Muscle of arm (tissue), 12 donors: ENCODE results near the gene TUBGCP5. TPM values are rescaled to one million over a fixed set of nuclear protein-coding genes. Genes with fewer than 3 reads are reported as not detected.
"Not testable (repeated sequence)": the region's sequence is repeated elsewhere in the genome, so short reads cannot be mapped to it uniquely, and the experiment has no call there.

Experiments used
- DNase-seq: peaks from one replicate; pipeline ENCODE4 v3.0.0-alpha.2; 2013
- polyA plus RNA-seq, 12 donors: library from polyadenylated mRNA; unstranded; fragments of 120-200 nt; gene quantifications; one replicate each; pipeline ENCODE4 v1.2.1, GENCODE V29; 2013; ENCODE audit not compliant: insufficient read length in 12 of 12

TUBGCP5 gene
- polyA plus RNA-seq, 12 donors, result 9.7 to 31.5 (median 16.2) TPM; not detected in 1

DNA sequence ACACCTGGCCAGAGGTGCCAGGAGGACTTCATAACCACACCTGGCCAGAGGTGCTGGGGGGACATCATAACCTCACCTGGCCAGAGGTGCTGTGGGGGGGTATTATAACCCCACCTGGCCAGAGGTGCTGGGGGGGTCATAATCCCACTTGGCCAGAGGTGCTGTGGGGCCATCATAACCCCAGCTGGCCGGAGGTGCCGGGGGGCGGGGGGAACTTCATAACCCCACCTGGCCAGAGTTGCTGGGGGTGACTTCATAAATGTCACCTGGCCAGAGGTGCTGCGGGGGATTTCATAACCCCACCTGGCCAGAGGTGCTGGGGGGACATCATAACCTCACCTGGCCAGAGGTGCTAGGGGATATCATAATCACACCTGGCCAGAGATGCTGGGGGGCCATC lies 4.2 kb upstream of the TUBGCP5 start:
- DNase-seq, result not testable (repeated sequence)

- DNase-seq, result not testable (repeated sequence)
Measured at GRCh38 chr15:23041736-23042135, 2.4 kb upstream of the TUBGCP5 start.

GRCh38 chr15:23039917-23040281 lies 530 bp upstream of the TUBGCP5 start:
- DNase-seq, result no peak

DNA sequence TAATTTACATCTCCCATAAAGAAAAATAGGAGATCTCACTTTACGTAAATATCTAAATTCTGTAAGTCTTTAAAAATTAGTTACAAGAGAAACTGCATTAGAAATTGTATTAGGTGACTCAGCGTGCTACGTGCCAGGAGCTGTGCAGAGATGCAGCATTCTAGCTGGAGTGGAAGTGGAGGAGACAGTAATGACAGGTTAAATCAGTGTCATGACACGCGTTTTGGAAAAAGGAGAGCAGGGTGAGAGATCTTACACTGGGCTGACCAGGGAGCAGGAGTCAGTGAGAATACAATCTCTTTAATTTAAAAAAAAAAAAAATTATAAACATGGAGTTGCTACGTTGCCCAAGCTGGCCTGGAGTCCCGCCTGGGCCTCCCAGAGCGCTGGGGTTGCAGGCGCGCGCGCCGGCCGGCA lies 635 bp downstream of the TUBGCP5 start:
- DNase-seq, result peak; percentile 30

DNA sequence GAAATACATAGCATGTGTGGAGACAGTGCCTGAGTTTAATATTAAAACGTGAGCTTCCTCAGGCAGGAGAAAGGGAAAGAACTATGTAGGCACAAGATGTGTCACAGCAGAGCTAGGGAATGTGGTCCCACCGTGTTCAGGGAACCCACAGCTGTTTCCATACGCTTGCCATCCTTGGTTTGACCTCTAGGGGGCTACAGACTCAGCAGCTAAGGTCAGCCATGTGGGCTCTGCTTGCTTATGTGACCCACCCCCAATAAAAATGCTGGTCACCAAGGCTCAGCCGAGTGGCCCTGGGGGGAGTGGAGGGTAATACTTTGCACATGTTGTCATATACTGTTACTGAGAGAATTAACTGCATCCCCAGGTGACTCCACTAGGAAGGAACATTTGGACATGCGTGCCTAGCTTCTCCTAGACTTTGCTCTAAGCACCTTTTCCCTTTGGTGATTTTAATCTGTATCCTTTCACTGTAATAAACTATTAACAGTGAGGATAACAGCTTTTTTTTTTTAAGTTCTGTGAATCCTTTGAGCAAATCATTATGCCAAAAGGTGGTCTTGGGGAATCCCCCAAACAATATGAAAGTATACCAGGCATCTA lies 3.3 kb downstream of the TUBGCP5 start:
- DNase-seq, result peak; percentile 12

DNA sequence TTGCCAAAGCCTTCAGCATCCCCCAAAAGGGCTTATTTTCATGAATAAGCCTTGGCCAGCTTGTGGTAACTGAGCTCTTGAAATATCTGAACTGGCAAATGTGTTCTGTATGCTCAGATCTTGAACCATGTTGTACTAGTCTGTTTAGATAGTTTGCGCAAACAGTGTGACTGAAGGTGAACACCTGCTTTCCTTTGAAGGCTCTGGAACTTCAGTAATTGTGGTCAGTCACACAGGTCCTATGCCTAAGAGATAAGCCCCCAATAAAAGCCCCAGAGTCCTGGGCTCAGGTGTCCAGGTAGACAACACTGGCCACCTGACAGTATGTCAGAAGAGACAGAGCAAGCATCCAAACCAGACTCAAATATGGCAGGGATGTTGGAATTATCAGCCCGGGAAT lies 5.4 kb downstream of the TUBGCP5 start:
- no peak for DNase-seq

GRCh38 chr15:23026218-23026617 lies 13.2 kb downstream of the TUBGCP5 start:
- DNase-seq, result no peak

DNA sequence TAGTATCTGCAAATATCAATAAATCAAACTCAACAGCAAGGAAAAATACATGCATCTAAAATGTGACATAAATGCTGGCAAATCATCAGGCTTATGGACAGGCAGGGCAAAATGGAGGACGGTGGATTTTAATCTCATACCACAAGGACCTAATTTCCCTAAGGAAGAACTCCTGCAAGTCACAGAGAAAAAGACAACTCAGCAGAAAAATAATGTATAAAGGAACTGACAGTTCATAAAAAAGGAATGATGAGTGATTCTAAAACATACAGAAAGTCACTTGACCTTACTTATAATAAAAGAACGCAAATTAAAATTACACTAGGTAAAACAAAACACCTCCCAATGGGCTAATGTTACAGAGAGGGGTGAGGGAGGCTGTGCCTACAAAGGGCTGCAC lies 17.2 kb downstream of the TUBGCP5 start:
- DNase-seq, result no peak

DNA sequence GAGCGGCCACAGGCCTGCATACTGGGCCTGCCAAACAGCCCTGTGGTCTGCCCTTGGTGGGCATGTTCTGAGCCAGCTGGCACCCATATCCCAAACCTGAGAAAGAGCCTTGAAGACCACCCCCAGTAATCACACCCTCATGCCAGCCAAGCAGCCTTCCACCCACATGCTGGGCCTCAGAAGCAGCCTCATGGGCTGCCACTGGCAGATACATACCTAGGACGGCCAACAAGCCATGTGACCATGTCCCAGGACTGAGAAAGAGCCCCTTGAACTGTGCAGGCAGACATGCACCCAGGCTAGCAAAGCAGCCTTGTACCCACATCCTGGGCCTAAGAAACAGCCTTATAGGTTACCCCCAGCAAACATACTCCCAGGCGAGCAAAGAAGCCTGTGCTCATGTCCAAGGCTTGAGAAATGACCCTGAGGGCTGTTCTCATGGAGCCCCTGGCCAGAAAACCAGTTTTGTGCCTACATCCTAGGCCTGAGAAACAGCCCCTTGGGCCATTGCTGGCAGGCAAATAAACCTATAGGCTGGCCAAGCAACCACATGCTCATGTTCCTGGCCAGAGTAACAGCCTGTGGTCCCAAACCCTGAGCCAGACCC lies 24.9 kb downstream of the TUBGCP5 start:
- no peak for DNase-seq

DNA sequence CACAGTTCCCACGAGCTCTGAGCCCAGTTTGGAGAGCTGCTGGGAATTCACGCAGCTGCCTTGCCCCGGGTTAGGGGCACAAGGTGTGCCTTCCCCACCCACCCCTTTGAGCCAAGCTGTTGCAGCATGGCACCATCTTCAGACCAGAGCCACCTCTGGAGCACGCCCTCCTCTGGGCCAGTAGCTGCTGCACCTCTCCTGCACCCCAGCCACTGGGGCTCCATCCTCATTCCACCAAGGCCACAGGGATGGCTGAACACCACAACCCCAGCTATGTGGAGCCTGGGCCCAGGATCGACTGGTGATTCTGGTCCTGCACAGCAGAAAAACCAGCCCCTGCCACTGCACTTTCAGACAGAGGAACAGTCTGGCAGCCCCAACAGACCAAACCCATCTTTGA lies 25.7 kb downstream of the TUBGCP5 start:
- no peak for DNase-seq

GRCh38 chr15:23012616-23013015 lies 26.8 kb downstream of the TUBGCP5 start:
- DNase-seq, result not testable (repeated sequence)

DNA sequence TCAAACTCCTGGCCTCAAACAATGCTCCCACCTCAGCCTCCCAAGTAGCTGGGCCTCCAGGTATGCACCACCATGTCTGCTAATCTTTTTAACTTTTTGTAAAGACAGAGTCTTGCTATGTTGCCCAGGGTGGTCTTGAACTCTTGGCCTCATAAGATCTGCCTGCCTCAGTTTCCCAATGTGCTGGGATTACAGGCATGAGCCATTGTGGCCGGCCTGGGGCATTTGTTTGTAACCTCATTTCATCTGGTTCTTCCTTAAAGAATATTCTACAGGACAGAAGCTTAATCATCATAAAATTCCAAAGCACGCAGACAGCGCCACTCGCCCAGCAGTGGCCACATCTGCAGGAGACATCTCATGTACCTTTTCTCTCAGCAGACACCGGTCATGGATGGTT lies 35.6 kb downstream of the TUBGCP5 start:
- no peak for DNase-seq

GRCh38 chr15:23002920-23003319 lies 36.4 kb downstream of the TUBGCP5 start:
- no peak for DNase-seq

DNA sequence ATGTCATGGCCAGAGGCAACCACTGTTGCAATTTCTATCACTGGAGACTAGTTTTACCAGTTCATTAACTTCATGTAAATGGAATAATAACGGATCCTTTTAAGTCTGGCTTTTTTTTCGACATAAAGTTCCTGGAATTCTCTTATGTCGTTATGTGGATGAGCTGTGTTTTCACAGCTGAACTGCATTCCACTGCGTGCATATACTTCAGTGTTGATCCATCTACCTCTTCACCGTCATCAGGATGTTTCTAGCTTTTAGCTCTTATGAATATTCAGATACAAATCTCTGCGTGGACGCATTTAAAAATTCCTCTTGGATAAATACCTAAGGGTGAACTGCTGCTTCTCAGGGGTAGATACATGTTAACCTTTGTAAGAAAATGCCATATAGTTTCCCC lies 43.6 kb downstream of the TUBGCP5 start:
- no peak for DNase-seq

- DNase-seq, result no peak
Measured at GRCh38 chr15:22992024-22992326, 47.4 kb downstream of the TUBGCP5 start.

- DNase-seq, result no peak
Measured at GRCh38 chr15:22989576-22990477, 49.5 kb downstream of the TUBGCP5 start.

GRCh38 chr15:22988811-22989210 lies 50.6 kb downstream of the TUBGCP5 start:
- no peak for DNase-seq

DNA sequence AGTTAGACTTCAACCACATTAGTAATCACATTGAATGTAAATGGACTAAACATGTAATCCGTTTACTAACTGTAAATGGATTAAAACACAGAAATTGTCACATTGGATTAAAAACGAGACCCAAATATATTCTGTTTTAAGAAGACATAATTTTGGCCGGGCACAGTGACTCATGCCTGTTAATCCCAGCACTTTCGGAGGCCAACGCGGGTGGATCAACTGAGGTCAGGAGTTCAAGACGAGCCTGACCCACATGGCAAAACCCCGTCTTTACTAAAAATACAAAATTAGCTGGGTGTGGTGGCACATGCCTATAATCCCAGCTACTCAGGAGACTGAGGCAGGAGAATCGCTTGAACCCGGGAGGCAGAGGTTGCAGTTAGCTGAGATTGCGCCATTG lies 57.4 kb downstream of the TUBGCP5 start:
- DNase-seq, result not testable (repeated sequence)

- no peak for DNase-seq
Measured at GRCh38 chr15:22981051-22981840, 58.1 kb downstream of the TUBGCP5 start.

- peak; percentile 83 for DNase-seq
Measured at GRCh38 chr15:22980189-22981050, 58.9 kb downstream of the TUBGCP5 start, which contains the start of gene CYFIP1. Gene CYFIP1 (minus strand): TSS chr15:22980368. CDS start chr15:22947285, 33,083 bp downstream.
